Smooth muscle cell (in vitro differentiated cells): ENCODE results near the gene BRPF1. TPM values are rescaled to one million over a fixed set of nuclear protein-coding genes. Genes with fewer than 3 reads are reported as not detected.
A peak's percentile ranks its signal among the peaks of the same experiment; 100 is the strongest.

Source experiments
- DNase-seq: peaks from one replicate; lab custom pipeline; 2025; ENCODE audit not compliant: unreplicated experiment; lab: John Stamatoyannopoulos, UW
- H2AFZ ChIP-seq: fragments of 200-600 bp; sonication (generic); 2 replicates; pipeline ENCODE4 v1.6.0; 2016; ENCODE audit warnings: antibody characterized with exemption, low read depth, mild to moderate bottlenecking
- H3F3A ChIP-seq: fragments of 200-600 bp; sonication (generic); 2 replicates; pipeline ENCODE4 v1.6.0; 2017; ENCODE audit warnings: antibody characterized with exemption, low read depth
- H3K27ac ChIP-seq: fragments of 200-600 bp; sonication (generic); 2 replicates; pipeline ENCODE4 v1.5.1; 2016; ENCODE audit warnings: low read depth, mild to moderate bottlenecking
- H3K27me3 ChIP-seq: fragments of 200-600 bp; sonication (generic); 2 replicates; pipeline ENCODE4 v1.6.1; 2016; ENCODE audit warnings: low read depth, mild to moderate bottlenecking
- H3K36me3 ChIP-seq: fragments of 200-600 bp; sonication (generic); 2 replicates; pipeline ENCODE4 v1.5.1; 2016; ENCODE audit warnings: low read depth
- H3K4me1 ChIP-seq: fragments of 200-600 bp; sonication (generic); 2 replicates; pipeline ENCODE4 v1.5.1; 2016; ENCODE audit warnings: low read depth
- H3K4me2 ChIP-seq: fragments of 200-600 bp; sonication (generic); 2 replicates; pipeline ENCODE4 v1.6.0; 2016; ENCODE audit warnings: mild to moderate bottlenecking
- H3K4me3 ChIP-seq: fragments of 200-600 bp; sonication (generic); 2 replicates; pipeline ENCODE4 v1.5.1; 2016; ENCODE audit warnings: mild to moderate bottlenecking
- H3K79me2 ChIP-seq: fragments of 200-600 bp; sonication (generic); 2 replicates; pipeline ENCODE4 v1.6.0; 2016; ENCODE audit warnings: low read depth, mild to moderate bottlenecking
- H3K9ac ChIP-seq: fragments of 200-600 bp; sonication (generic); 2 replicates; pipeline ENCODE4 v1.6.0; 2016; ENCODE audit warnings: low read depth
- H3K9me3 ChIP-seq: fragments of 200-600 bp; sonication (generic); replicated peaks from 2 replicates; pipeline ENCODE4 v1.5.1; 2016; ENCODE audit warnings: low read depth
- H4K20me1 ChIP-seq: fragments of 200-600 bp; sonication (generic); 2 replicates; pipeline ENCODE4 v1.6.0; 2016; ENCODE audit warnings: low read depth
- CTCF ChIP-seq: fragments of 200-600 bp; sonication (generic); IDR thresholded peaks from 2 replicates; pipeline ENCODE4 v1.5.1; 2017; ENCODE audit warnings: borderline replicate concordance, mild to moderate bottlenecking, antibody characterized with exemption; ENCODE audit not compliant: insufficient read depth, poor library complexity, severe bottlenecking
- WGBS: methylation state at CpG from one replicate; pipeline ENCODE4 v1.1.7; 2016; ENCODE audit warnings: low lambda C conversion rate; 5-methylcytosine and 5-hydroxymethylcytosine counted together
- polyA plus RNA-seq: library from polyadenylated mRNA; unstranded; fragments of >200 nt; fragmentation: Nextera tagmentation; extraction: Ambion mirVana; gene quantifications from 2 replicates; pipeline ENCODE4 v1.2.1, GENCODE V29; 2016
- total RNA-seq: library from RNA; depleted of rRNA; stranded (reverse); fragments of >200 nt; gene quantifications from 2 replicates; pipeline ENCODE4 v1.2.3, GENCODE V29; 2014

BRPF1 gene
- total and polyA plus RNA-seq, 2 experiments from 2014 or later = 13.9 to 17.1 TPM

GRCh38 chr3:9713142-9713541, 18.4 kb upstream of the BRPF1 start:
- no peak for DNase-seq
- no peaks in the 10 kb centered on the region for H3K27me3 ChIP-seq
- no peaks in the 10 kb centered on the region for H3K79me2 ChIP-seq
- no peak overlapping the region for H3K27ac ChIP-seq
- H3K4me3 ChIP-seq = no peak overlapping the region
- H3K9ac ChIP-seq = no peak overlapping the region
- no peak for TF ChIP-seq CTCF
- no peaks in the 10 kb centered on the region for H4K20me1 ChIP-seq
- no peaks in the 10 kb centered on the region for H3F3A ChIP-seq
- no peaks in the 10 kb centered on the region for H3K9me3 ChIP-seq
- H3K4me1 ChIP-seq = peaks cover 3% of the 10 kb centered on the region
- H2AFZ ChIP-seq = no peak overlapping the region
- no peak overlapping the region for H3K4me2 ChIP-seq
- WGBS = 88% methylated on average over 4 of the region's 4 CpGs
- H3K36me3 ChIP-seq = no peaks in the 10 kb centered on the region

- Histone ChIP-seq H3K9me3 (no peaks in the 10 kb centered on the region), H3K27me3 (no peaks in the 10 kb centered on the region), H3K36me3 (no peaks in the 10 kb centered on the region), H3K79me2 (no peaks in the 10 kb centered on the region), H3F3A (no peaks in the 10 kb centered on the region), H3K9ac (no peak overlapping the region), H3K4me3 (no peak overlapping the region), H3K4me1 (peaks cover 3% of the 10 kb centered on the region), H2AFZ (no peak overlapping the region), H4K20me1 (no peaks in the 10 kb centered on the region), H3K27ac (no peak overlapping the region), H3K4me2 (no peak overlapping the region)
- no peak for DNase-seq
- 43% methylated on average over 4 of the region's 4 CpGs for WGBS
- no peak for TF ChIP-seq CTCF
These were observed 16.4 kb upstream of the BRPF1 start for GRCh38 chr3:9715136-9715535.

GRCh38 chr3:9715764-9716437, 15.6 kb upstream of the BRPF1 start:
- H3K4me3 ChIP-seq = no peak overlapping the region
- no peaks in the 10 kb centered on the region for H3F3A ChIP-seq
- peaks cover 3% of the 10 kb centered on the region for H3K4me1 ChIP-seq
- no peak for DNase-seq
- no peaks in the 10 kb centered on the region for H4K20me1 ChIP-seq
- H3K27ac ChIP-seq = no peak overlapping the region
- no peaks in the 10 kb centered on the region for H3K36me3 ChIP-seq
- 56% methylated on average over 6 of the region's 6 CpGs for WGBS
- H2AFZ ChIP-seq = no peak overlapping the region
- H3K4me2 ChIP-seq = no peak overlapping the region
- H3K9me3 ChIP-seq = no peaks in the 10 kb centered on the region
- H3K79me2 ChIP-seq = no peaks in the 10 kb centered on the region
- no peak overlapping the region for H3K9ac ChIP-seq
- TF ChIP-seq CTCF = peak; percentile 60
- peaks cover under 1% of the 10 kb centered on the region for H3K27me3 ChIP-seq
